HUDEP-2 (cell line): ENCODE data around the gene LINS1.
A peak's percentile ranks its signal among the peaks of the same experiment; 100 is the strongest.
"Not testable (repeated sequence)": the region's sequence is repeated elsewhere in the genome, so short reads cannot be mapped to it uniquely, and the experiment has no call there.

ENCODE experiments used
- DNase-seq, 76 experiments: peaks; one replicate each; lab custom pipeline; 2025; ENCODE audit not compliant: unreplicated experiment in 76 of 76; lab: John Stamatoyannopoulos, UW

The LINS1 gene

DNA sequence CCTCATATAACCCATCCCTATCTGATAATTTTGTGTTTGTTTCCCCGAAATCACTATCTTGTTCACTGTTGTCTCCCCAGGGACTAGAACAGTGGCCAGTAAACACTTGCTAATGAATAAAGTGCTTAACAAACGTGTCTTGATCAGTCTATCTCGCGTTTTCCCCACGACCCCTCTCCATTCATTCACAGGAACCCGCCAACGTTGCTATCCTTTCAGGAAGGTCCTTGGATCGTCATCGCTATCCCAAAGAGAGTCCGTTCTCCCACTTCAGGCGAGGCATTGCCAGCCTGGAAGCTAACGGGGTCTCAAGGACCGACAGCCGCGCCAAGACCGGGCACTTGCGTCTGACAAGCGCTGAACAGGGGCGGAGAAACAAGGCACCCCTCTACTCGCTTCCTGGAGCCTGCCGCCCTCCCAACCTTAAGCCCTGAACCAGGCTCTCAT lies 344 bp downstream of the LINS1 start:
- DNase-seq, result peak in 7 of 76 experiments; percentile 16 to 94 (median 51)

GRCh38 chr15:100601163-100601562 lies 821 bp downstream of the LINS1 start:
- peak in 47 of 76 experiments; percentile 1 to 47 (median 16) for DNase-seq

DNA sequence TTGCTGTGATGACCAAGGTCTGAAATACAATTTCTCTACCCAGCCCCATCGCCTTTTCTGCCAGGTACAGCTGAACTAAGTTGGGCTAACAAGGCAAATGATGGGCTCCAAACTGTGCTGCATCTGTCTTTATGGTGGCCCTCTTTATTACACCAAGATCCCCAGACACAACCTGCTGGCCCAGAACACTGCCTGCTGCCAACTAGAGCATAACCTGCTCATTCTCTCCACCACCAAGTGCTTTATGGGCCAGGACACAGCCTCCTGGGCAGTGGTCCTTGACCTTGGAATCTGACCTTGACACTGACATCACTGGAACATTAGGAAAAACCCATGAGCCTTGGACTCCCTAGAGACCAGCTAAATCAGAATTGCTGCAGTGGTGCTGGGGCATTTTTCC lies 3.3 kb downstream of the LINS1 start:
- DNase-seq, result no peak

GRCh38 chr15:100597862-100598261 lies 4.1 kb downstream of the LINS1 start:
- no peak for DNase-seq

GRCh38 chr15:100596792-100597191 lies 5.2 kb downstream of the LINS1 start:
- DNase-seq, result peak in 75 of 76 experiments; percentile 14 to 95 (median 81)

GRCh38 chr15:100595964-100596363 lies 6.0 kb downstream of the LINS1 start:
- DNase-seq, result no peak

- DNase-seq, result no peak
Observed at GRCh38 chr15:100593431-100593830, 8.6 kb downstream of the LINS1 start.

DNA sequence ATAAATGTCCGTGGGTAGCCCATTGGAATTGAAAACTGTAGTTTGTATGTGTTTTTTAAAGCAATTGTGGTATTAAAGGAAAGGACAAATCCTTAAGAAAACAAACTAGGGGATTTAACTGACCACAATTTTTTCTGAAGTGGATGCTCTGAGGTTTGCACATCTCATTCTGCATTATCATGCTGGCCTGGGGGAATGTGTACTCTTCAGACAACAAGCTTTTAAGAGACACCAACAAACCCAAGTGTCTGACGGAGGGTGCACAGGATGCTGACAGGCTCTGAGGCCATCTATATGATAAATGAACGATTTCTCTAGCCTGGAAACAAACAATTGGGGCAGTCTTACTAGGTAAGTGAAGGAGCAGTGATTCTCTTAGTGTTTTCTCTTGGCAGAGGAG lies 9.1 kb downstream of the LINS1 start:
- DNase-seq, result no peak

DNA sequence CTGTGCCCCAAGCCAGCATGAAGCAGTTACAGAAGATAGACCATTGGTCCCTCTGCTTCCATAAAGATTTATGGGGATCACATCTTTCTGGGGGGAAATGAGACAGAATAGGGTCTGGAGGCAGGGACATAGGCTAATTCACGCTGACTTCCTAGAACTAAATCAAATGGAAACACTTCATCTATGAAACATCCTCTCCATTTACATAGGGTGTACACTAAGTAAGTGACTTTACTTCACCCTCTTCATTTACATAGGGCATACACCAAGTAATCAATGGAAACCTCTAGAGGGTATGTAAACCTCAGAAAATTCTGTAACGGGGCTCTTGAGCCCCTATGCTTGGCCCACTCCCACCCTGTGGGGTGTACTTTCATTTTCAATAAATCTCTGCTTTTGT lies 10.1 kb downstream of the LINS1 start:
- DNase-seq, result no peak

DNA sequence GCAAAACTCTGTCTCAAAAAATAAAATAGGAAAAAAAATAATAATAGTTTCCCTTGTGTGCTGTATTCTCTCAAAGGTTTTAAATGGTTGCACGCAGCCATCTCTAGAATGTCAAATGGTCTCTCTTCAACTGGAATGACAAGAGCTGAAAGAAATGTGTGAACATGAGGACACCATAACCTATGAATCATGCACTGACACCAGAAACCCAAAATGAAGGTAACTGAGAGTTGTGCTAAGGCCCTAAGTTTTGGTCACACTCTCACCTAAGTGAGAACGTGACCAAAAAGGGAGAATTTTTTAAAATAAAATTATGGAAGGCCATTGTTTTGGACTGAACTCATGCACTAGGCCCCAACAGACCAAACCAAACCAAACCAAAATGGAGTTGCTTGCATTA lies 10.8 kb downstream of the LINS1 start:
- not testable (repeated sequence) for DNase-seq

GRCh38 chr15:100588638-100589242 lies 13.2 kb downstream of the LINS1 start:
- DNase-seq, result peak in 1 of 76 experiments; percentile 1

DNA sequence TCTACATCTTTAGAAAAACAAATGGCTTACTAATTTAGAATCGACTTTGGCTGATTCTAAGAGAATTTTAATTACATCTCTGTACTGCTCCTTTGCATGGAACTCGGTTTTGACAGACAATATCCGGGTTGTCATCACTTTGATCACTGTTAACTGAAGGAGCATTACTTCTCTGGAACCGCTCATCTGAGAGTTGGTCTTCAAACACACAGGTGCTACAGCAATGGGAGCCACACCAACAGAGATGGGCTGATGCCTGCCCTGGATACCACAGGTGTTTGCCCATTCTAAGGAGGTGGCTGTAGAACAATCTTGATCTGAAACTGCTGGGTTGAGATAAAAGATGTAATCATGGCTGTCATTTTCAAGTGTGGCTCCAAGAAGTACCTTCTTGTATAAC lies 21.6 kb downstream of the LINS1 start:
- no peak for DNase-seq

DNA sequence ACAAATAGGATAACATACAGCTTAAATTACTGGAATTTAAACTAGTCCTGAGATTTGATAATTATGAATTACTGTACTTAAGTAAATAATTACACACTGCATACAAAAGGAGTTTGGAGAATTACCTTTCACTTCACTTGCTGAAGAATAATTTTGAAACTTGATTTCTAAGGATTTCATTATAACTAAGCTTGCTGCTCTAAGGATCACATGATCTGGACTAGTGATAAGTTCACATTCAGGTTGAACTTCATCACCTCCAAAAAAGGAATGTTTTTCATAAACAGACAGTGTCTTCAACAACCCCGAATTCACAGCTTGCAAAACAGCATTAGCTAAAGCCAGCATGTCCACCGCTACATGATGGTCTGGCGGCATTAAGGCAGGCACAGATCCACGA lies 28.5 kb downstream of the LINS1 start:
- no peak for DNase-seq

- peak in 1 of 76 experiments; percentile 6 for DNase-seq
Observed at GRCh38 chr15:100572362-100572983, 29.5 kb downstream of the LINS1 start.

- DNase-seq, result no peak
Observed at GRCh38 chr15:100571592-100572167, 30.3 kb downstream of the LINS1 start.

- DNase-seq, result no peak
Observed at GRCh38 chr15:100570735-100571313, 31.2 kb downstream of the LINS1 start.

DNA sequence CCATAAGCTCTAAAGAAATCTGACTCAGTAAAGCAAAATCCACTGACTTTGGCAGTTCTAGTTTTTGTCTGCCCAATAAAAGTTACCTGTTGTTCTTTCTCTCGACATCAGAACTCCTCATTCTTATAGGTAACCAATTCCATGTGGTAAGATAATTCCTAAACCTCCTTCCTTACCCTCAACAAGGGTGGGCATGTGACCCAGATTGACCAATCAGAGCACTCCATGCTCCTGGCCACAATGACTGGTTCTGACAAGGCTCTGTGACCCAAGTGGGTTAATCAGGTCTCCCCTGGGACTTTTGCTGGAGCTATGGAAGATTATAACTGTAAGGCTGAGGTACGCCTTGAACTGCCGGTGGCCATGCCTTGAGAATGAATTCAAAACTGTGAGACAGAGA lies 31.7 kb downstream of the LINS1 start:
- DNase-seq, result no peak

DNA sequence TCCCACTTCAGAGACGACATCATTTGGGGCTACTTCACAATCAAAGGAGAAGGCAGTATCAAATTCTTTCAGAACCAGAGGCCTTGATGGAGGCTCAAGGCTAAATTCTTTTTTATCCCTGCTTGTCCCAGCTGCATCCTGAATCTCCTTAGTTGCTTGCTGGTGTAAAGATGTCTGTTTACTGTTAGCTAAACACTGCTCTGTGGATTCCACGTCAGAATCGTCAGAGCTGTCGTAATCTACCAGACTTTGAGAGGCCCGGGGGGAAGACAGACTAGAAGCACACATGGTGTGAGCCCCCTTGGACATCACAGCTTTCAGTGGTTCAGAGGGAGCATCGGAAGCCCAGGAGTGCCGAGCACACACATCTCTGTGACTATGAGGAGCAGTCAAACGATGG lies 32.6 kb downstream of the LINS1 start:
- DNase-seq, result no peak

DNA sequence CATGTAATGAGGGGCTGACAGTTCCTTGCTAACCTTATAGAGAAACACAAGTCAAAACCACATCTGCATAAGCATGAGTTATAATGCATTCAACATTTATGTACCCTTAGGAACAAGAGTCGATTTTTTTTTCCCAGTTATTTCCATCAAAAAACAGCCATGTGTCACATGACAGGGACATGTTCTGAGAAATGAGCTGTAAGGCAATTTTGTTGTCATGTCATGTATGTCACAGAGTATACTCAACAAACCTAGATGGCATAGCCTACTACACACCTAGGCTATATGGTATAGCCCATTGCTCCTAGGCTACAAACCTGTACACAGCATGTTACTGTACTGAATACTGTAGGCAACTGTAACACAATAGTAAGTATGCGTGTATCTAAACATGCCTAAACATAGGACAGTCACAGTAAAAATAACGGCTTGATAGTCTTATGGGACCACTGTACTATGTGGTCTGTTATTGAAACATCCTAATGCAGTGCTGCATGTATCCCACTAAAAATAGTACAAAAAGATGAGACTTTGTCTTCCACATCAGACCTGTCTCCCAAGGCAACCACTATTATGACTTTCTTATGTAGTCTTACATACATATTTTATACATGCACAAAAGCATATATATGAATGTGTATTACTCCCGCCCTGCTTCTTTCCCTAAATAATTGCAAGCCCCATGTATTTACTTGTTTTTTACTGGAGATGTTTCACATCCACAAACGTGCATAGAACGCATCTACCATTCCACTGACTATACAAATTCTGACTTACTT lies 34.9 kb downstream of the LINS1 start:
- DNase-seq, result no peak

DNA sequence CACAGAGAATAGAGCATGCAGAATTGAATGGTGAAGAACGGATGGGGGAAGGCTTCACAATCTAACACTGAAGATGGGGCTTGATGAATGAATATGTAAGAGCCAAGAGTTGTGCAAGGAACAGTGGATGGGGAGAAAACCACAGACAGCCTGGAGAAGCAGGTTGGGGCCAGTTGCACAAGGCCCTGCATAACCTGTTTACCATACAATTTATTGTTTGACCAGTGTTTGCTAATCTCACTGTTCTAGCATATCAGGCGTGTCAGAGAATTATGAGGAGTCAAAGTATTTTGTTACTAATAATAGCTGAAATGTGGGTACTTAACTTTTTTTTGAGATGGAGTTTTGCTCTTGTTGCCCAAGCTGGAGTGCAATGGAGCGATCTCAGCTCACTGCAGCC lies 36.4 kb downstream of the LINS1 start:
- DNase-seq, result no peak

- DNase-seq, result no peak
Observed at GRCh38 chr15:100560323-100560722, 41.7 kb downstream of the LINS1 start.
